K562 (cell line): ENCODE results near the gene SPDYE18. TPM values are rescaled to one million over a fixed set of nuclear protein-coding genes. Genes with fewer than 3 reads are reported as not detected.

ENCODE experiments used
- polyA plus RNA-seq, 8 experiments: library from polyadenylated mRNA; depleted of rRNA in 4 of 8; stranded (reverse) in 5 of 8; unstranded in 3 of 8; fragments of >200 nt; fragmentation: Nextera tagmentation in 2 of 8; fragmentation: Illumina TruSeq in 1 of 8; extraction: Ambion mirVana in 2 of 8; extraction: Trizol in 1 of 8; gene quantifications; 2 replicates each; pipeline versions ENCODE4 v1.2.1 to v1.2.3, GENCODE V29; 2011 to 2014; ENCODE audit warnings: inconsistent platforms in 1 of 8, missing spikeins in 1 of 8
- small RNA-seq: library from RNA; depleted of rRNA; stranded (forward); fragments of <200 nt; gene quantifications from one replicate; pipeline ENCODE3, GENCODE V24; 2014
- total RNA-seq, 7 experiments: library from RNA; depleted of rRNA in 6 of 7; stranded (reverse); fragments of >200 nt in 6 of 7; fragmentation: Illumina TruSeq in 2 of 7; extraction: Trizol in 2 of 7; gene quantifications; 2 replicates each; pipeline versions ENCODE4 v1.2.1 to v1.2.3, GENCODE V29; 2011 to 2021; ENCODE audit warnings: low replicate concordance in 1 of 7

SPDYE18 gene
- total and polyA plus RNA-seq, 9 of the 15 experiments (the other 6 are each of a cell fraction or from before 2014, with no cell fraction given): 0.16 to 0.44 (median 0.22) TPM; not detected in 3

Small RNA genes within 50 kb of the gene (small RNA-seq; reads per million reads assigned to genes)
- not detected for gene RF00019

Other genes starting within 250 kb of the SPDYE18 start
- gene SPDYE17, start 30.2 kb downstream of the SPDYE18 start, total RNA-seq (2014; rRNA removed): not detected in 2 replicates
- gene SPDYE17, start 30.2 kb downstream of the SPDYE18 start, total RNA-seq (2014; rRNA removed; fragmentation: Illumina TruSeq; extraction: Trizol): not detected in 2 replicates
- gene SPDYE17, start 30.2 kb downstream of the SPDYE18 start, total RNA-seq (2015; rRNA removed; fragmentation: Illumina TruSeq; extraction: Trizol): not detected in 2 replicates
- not detected in 2 replicates for gene SPDYE17, start 30.2 kb downstream of the SPDYE18 start, total RNA-seq (2021)
- not detected in 2 replicates for gene SPDYE17, start 30.2 kb downstream of the SPDYE18 start, polyA plus RNA-seq (2011; rRNA removed)
- not detected in 2 replicates for gene SPDYE17, start 30.2 kb downstream of the SPDYE18 start, polyA plus RNA-seq (2014; fragmentation: Illumina TruSeq; extraction: Trizol)
- not detected for gene SPDYE17, start 30.2 kb downstream of the SPDYE18 start, polyA plus RNA-seq (2014; fragmentation: Nextera tagmentation; extraction: Ambion mirVana)
- not detected in 2 replicates for gene SPDYE17, start 30.2 kb downstream of the SPDYE18 start, polyA plus RNA-seq (2014; rRNA removed)
- 0.23 and 0.49 TPM in 2 replicates for gene CCDC146, start 60.1 kb upstream of the SPDYE18 start, total RNA-seq (2014; rRNA removed)
- gene CCDC146, start 60.1 kb upstream of the SPDYE18 start, total RNA-seq (2014; rRNA removed; fragmentation: Illumina TruSeq; extraction: Trizol): 0.29 and 0.89 TPM in 2 replicates
- gene CCDC146, start 60.1 kb upstream of the SPDYE18 start, total RNA-seq (2015; rRNA removed; fragmentation: Illumina TruSeq; extraction: Trizol): 0.23 and 0.98 TPM in 2 replicates
- 0.18 and 0.92 TPM in 2 replicates for gene CCDC146, start 60.1 kb upstream of the SPDYE18 start, total RNA-seq (2021)
- gene CCDC146, start 60.1 kb upstream of the SPDYE18 start, polyA plus RNA-seq (2011; rRNA removed): 0.59 and 0.72 TPM in 2 replicates
- 0.22 and 0.51 TPM in 2 replicates for gene CCDC146, start 60.1 kb upstream of the SPDYE18 start, polyA plus RNA-seq (2014; fragmentation: Illumina TruSeq; extraction: Trizol)
- under 1 TPM in 1 of 2 experiments, not detected in 1; 0.10 TPM for gene CCDC146, start 60.1 kb upstream of the SPDYE18 start, polyA plus RNA-seq (2014; fragmentation: Nextera tagmentation; extraction: Ambion mirVana)
- 0.17 and 0.76 TPM in 2 replicates for gene CCDC146, start 60.1 kb upstream of the SPDYE18 start, polyA plus RNA-seq (2014; rRNA removed)
- not detected in 2 replicates for gene FGL2, start 137.3 kb upstream of the SPDYE18 start, total RNA-seq (2014; rRNA removed)
- gene FGL2, start 137.3 kb upstream of the SPDYE18 start, total RNA-seq (2014; rRNA removed; fragmentation: Illumina TruSeq; extraction: Trizol): not detected in 2 replicates
- not detected in 2 replicates for gene FGL2, start 137.3 kb upstream of the SPDYE18 start, total RNA-seq (2015; rRNA removed; fragmentation: Illumina TruSeq; extraction: Trizol)
- 0.11 TPM in 1 of 2 replicates, not detected in the other for gene FGL2, start 137.3 kb upstream of the SPDYE18 start, total RNA-seq (2021)
- not detected in 2 replicates for gene FGL2, start 137.3 kb upstream of the SPDYE18 start, polyA plus RNA-seq (2011; rRNA removed)
- not detected in 2 replicates for gene FGL2, start 137.3 kb upstream of the SPDYE18 start, polyA plus RNA-seq (2014; fragmentation: Illumina TruSeq; extraction: Trizol)
- not detected for gene FGL2, start 137.3 kb upstream of the SPDYE18 start, polyA plus RNA-seq (2014; fragmentation: Nextera tagmentation; extraction: Ambion mirVana)
- not detected in 2 replicates for gene FGL2, start 137.3 kb upstream of the SPDYE18 start, polyA plus RNA-seq (2014; rRNA removed)